ENCODE data around the gene C5AR1.
"Not testable (repeated sequence)": the region's sequence is repeated elsewhere in the genome, so short reads cannot be mapped to it uniquely, and the experiment has no call there.

The C5AR1 gene

DNA sequence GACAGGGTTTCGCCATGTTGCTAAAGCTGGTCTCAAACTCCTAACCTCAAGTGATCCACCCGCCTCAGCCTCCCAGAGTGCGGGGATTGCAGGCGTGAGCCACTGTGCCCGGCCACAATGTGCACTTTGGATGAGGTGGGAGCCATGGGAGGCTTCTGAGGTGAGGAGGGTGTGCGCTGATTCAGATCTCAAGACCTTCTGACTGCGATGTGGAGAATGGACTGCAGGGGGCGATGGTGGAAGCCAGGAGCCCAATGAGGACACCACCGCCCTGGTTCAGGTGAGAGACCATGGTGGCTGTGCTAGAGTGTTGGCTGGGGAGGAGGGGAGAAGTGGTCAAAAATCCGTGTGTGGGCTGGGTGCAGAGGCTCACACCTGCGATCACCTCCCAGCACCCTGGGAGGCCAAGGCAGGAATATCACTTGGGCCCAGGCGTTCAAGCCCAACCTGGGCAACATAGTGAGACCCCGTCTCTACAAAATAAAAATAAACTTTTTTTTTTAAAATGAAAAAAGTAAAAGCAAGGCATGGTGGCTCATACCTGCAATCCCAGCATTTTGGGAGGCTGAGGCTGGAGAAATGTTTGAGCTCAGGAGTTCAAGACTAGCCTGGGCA lies 29.4 kb upstream of the C5AR1 start:
- H3K4me3 ChIP-seq (ENCODE audit: low read length), result no peak overlapping the region
- peak; percentile 35 for DNase-seq (ENCODE audit: low read depth, low spot score)

DNA sequence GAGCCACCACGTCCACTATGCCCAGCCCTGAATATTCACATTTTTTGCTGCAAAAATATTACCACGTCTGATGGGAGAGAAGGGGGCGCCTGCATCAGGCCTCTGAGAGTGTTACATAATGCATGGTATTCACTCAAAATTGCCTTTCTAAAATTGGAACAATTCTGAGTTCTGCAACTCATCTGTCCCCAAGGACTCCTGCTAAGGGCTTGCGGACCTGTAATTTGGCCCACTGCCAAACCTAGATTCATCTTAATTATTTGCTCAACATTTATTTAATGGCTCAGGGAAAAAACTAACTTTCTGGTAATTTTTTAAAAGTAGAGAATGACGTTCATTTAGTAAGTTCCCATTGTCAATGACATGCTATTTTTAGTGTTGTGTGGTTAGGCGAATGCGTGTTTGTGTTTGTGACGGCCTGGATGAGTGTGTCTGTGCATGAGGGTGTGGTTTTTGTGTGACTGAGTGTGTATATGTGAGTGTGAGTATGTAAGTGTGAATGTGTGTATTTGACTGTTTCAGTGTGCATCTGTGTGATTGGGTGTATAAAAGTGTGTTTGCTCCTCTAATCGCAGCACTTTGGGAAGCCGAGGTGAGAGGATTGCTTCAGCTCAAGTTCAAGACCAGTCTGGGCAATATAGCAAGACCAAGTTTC lies 26.1 kb upstream of the C5AR1 start:
- DNase-seq (ENCODE audit: low read depth, low spot score), result no peak
- H3K4me3 ChIP-seq (ENCODE audit: low read length), result no peak overlapping the region

DNA sequence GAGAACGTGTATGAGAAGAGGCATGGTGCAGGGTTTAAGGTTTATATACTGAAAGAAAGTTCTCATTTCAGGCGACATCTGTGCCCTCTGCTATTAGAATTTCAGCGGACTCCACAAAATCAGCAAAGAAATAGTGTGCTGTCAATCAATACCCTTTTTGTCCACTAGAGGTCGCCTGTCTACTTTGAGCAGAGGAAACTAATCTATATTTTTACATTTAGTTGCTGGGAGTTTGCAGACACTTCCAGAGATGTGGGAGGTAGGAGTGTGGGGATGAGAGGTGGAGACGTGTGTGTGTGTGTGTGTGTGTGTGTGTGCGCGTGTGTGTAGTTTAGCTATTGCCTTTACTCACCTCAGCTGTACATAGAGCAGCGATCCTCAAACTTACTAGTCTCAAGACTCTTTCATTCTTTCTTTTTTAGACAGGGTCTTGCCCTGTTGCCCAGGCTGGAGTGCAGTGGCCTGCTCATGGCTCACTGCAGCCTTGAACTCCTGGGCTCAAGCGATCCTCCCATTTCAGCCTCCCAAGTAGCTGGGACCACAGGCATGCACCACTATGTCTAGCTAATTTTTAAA lies 25.2 kb upstream of the C5AR1 start:
- H3K4me3 ChIP-seq (ENCODE audit: low read length), result no peak overlapping the region
- DNase-seq (ENCODE audit: low read depth, low spot score), result peak; percentile 67

- H3K4me3 ChIP-seq (ENCODE audit: low read length), result no peak overlapping the region
- peak; percentile 76 for DNase-seq (ENCODE audit: low read depth, low spot score)
Measured at GRCh38 chr19:47296036-47296435, 13.6 kb upstream of the C5AR1 start.

DNA sequence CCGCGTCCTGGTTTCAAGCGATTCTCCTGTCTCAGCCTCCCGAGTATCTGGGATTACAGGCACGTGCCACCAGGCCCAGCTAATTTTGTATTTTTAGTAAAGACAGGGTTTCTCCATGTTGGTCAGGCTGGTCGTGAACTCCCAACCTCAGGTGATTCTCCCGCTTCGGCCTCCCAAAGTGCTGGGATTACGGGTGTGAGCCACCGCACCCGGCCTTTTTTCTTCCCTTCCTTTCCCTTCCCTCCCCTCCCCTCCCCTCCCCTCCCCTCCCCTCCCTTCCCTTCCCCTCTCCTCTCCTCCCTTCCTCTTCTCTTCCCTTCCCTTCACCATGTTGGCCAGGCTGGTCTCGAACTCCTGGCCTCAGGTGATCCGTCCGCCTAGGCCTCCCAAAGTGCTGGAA lies 8.8 kb upstream of the C5AR1 start:
- H3K4me3 ChIP-seq (ENCODE audit: low read length); DNase-seq (ENCODE audit: low read depth, low spot score): not testable (repeated sequence)

GRCh38 chr19:47302249-47302648 lies 7.4 kb upstream of the C5AR1 start:
- no peak overlapping the region for H3K4me3 ChIP-seq (ENCODE audit: low read length)
- DNase-seq (ENCODE audit: low read depth, low spot score), result no peak

GRCh38 chr19:47303966-47304365 lies 5.7 kb upstream of the C5AR1 start:
- DNase-seq (ENCODE audit: low read depth, low spot score), result no peak
- no peak overlapping the region for H3K4me3 ChIP-seq (ENCODE audit: low read length)

- DNase-seq (ENCODE audit: low read depth, low spot score), result peak; percentile 19
- H3K4me3 ChIP-seq (ENCODE audit: low read length), result no peak overlapping the region
Measured at GRCh38 chr19:47305309-47305751, 4.3 kb upstream of the C5AR1 start.

GRCh38 chr19:47306303-47306702 lies 3.4 kb upstream of the C5AR1 start:
- H3K4me3 ChIP-seq (ENCODE audit: low read length), result no peak overlapping the region
- no peak for DNase-seq (ENCODE audit: low read depth, low spot score)

- no peak for DNase-seq (ENCODE audit: low read depth, low spot score)
Measured at GRCh38 chr19:47309038-47309437, 623 bp upstream of the C5AR1 start.

GRCh38 chr19:47310323-47310722 lies 662 bp downstream of the C5AR1 start:
- no peak overlapping the region for H3K4me3 ChIP-seq (ENCODE audit: low read length)

More at GRCh38 chr19:47309038-47309437, 623 bp upstream of the C5AR1 start:
- no peak overlapping the region for H3K4me3 ChIP-seq (ENCODE audit: low read length)

DNA sequence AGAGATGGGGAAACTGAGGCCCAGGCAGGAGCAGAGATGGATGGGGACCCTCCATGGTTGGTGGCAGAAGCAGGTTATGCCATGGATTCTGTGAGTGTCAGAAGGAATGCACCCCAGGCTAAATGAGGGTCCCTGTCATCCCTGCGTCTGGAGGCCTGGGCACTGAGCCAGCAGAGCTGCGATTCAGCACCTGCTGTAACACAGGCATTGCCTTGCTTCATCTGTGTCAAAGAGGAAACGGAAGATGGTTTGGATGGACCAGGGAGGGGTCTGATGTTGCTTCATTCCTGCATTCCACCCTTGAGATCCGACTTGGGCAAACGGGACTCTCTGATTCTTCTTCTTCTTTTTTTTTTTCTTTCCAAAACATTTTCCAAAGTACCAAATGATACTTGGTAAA lies 1.2 kb downstream of the C5AR1 start:
- DNase-seq (ENCODE audit: low read depth, low spot score), result no peak
- H3K4me3 ChIP-seq (ENCODE audit: low read length), result no peak overlapping the region

More at GRCh38 chr19:47310323-47310722, 662 bp downstream of the C5AR1 start:
- DNase-seq (ENCODE audit: low read depth, low spot score), result no peak

GRCh38 chr19:47312366-47313006 lies 2.8 kb downstream of the C5AR1 start:
- H3K4me3 ChIP-seq (ENCODE audit: low read length), result no peak overlapping the region
- DNase-seq (ENCODE audit: low read depth, low spot score), result no peak

DNA sequence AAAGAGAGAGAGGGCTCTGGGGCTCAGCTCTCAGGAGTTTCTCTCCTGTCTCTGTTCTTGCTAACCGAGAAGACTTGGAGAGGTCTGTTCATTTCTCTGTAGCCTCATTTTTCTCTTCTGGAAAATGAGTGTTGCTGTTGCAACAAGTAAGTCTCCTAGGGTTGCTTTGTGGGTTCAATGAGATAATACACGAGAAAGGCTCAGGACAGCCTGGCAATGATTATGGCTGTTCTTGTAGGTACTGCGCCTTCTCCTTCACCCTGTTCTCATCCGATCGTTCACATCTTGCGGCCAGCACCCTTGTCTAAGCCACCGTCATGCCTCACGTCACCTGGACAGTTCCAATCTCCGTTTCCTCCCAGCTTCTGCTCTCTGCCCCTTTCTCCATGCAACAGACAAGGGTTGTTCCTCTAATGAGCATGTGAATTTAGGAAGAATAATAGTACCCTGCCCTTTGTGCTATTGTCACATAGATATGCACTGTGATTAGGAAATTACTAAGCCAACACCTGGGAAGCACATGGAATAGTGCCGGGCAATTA lies 4.2 kb downstream of the C5AR1 start:
- no peak overlapping the region for H3K4me3 ChIP-seq (ENCODE audit: low read length)
- no peak for DNase-seq (ENCODE audit: low read depth, low spot score)

DNA sequence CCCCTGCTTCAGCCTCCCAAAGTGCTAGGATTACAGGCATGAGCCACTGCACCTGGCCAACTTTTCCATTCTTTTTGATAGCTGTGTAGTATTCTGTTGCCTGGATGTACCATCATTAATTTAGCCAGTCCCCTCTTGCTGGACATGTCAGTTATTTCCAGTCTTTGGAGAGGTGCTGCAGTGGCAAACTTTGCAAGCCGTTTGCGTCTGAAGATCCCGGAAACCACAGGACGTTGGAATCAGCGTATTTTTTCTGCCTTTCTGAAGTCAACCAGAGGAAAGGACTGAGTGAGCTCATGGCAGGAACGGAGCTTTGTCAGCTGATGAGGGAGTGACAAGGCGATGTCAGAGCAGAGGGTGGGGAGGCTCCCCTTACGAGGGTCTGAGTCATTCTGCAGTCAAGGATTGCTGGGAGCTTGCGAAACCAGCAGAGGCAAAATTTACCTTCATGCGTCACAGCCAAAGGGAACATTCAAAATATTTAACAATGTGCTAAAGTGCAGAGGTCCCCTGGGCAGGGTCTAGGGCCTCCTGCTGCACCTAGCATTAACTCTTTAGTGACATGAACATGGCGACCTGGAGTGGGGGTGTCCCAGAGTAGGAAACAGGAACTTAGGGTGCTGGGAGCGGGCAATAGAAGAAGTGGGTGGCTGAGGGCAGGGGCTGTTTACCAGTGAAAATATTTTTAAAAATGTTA lies 5.6 kb downstream of the C5AR1 start:
- DNase-seq (ENCODE audit: low read depth, low spot score), result peak; percentile 62
- no peak overlapping the region for H3K4me3 ChIP-seq (ENCODE audit: low read length)

DNA sequence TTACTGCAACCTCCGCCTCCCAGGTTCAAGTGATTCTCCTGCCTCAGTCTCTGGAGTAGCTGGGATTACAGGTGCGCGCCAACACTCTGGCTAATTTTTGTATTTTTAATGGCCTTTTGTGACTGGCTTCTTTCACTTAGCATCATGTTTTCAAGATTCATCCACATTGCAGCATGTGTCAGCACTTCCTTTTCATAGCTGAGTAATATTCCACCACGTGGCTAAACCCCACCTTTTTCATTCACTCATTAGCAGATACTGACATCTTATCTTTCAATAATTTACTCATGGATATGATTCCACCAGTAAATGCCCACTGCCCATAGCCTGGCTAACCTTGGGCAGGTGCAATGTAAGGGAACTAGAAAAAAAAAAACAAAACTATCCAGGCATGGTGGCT lies 6.9 kb downstream of the C5AR1 start:
- no peak for DNase-seq (ENCODE audit: low read depth, low spot score)
- H3K4me3 ChIP-seq (ENCODE audit: low read length), result no peak overlapping the region

DNA sequence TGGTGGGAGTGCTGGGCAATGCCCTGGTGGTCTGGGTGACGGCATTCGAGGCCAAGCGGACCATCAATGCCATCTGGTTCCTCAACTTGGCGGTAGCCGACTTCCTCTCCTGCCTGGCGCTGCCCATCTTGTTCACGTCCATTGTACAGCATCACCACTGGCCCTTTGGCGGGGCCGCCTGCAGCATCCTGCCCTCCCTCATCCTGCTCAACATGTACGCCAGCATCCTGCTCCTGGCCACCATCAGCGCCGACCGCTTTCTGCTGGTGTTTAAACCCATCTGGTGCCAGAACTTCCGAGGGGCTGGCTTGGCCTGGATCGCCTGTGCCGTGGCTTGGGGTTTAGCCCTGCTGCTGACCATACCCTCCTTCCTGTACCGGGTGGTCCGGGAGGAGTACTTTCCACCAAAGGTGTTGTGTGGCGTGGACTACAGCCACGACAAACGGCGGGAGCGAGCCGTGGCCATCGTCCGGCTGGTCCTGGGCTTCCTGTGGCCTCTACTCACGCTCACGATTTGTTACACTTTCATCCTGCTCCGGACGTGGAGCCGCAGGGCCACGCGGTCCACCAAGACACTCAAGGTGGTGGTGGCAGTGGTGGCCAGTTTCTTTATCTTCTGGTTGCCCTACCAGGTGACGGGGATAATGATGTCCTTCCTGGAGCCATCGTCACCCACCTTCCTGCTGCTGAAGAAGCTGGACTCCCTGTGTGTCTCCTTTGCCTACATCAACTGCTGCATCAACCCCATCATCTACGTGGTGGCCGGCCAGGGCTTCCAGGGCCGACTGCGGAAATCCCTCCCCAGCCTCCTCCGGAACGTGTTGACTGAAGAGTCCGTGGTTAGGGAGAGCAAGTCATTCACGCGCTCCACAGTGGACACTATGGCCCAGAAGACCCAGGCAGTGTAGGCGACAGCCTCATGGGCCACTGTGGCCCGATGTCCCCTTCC lies 10.5 kb downstream of the C5AR1 start:
- no peak overlapping the region for H3K4me3 ChIP-seq (ENCODE audit: low read length)
- DNase-seq (ENCODE audit: low read depth, low spot score), result no peak

- no peak overlapping the region for H3K4me3 ChIP-seq (ENCODE audit: low read length)
- DNase-seq (ENCODE audit: low read depth, low spot score), result no peak
Measured at GRCh38 chr19:47321630-47322029, 12.0 kb downstream of the C5AR1 start.
